Left lung (tissue), 10 donors: ENCODE measurements around the gene WFS1. TPM values are rescaled to one million over a fixed set of nuclear protein-coding genes. Genes with fewer than 3 reads are reported as not detected.
A peak's percentile ranks its signal among the peaks of the same experiment; 100 is the strongest.

ENCODE experiments used
- ATAC-seq: fragments of 200-7000 bp; cut with Tn5 transposase; one replicate; pipeline ENCODE4 v1.9.1; 2020; ENCODE audit warnings: moderate library complexity
- DNase-seq, 4 donors: peaks; one replicate each; pipeline ENCODE4 v3.0.0-alpha.2; 2013 to 2020
- H3K27ac ChIP-seq, 2 donors: fragments of 200-600 bp; sonication (generic) in 1 of 2; one replicate each; pipeline versions ENCODE4 v1.5.0 to v1.8.0; 2020 to 2021
- H3K27me3 ChIP-seq, 2 donors: fragments of 200-600 bp; sonication (generic) in 1 of 2; one replicate each; pipeline versions ENCODE4 v1.5.0 to v1.8.0; 2020 to 2021
- H3K36me3 ChIP-seq, 2 donors: fragments of 200-600 bp; sonication (generic) in 1 of 2; one replicate each; pipeline versions ENCODE4 v1.5.0 to v1.8.0; 2020 to 2021
- H3K4me1 ChIP-seq, 2 donors: fragments of 200-600 bp; one replicate each; pipeline ENCODE4 v1.8.0; 2021
- H3K4me3 ChIP-seq, 2 donors: fragments of 200-600 bp; sonication (generic) in 1 of 2; one replicate each; pipeline versions ENCODE4 v1.5.0 to v1.8.0; 2020 to 2021; ENCODE audit warnings: mild to moderate bottlenecking in 1 of 2
- H3K9me3 ChIP-seq, 2 donors: fragments of 200-600 bp; sonication (generic) in 1 of 2; one replicate each; pipeline versions ENCODE4 v1.5.0 to v1.8.0; 2020 to 2021
- CTCF ChIP-seq, 2 donors: fragments of 200-600 bp; sonication (generic) in 1 of 2; IDR thresholded peaks; one replicate each; pipeline versions ENCODE4 v1.5.0 to v1.8.0; 2021; ENCODE audit warnings: antibody characterized with exemption in 2 of 2
- intact Hi-C, 2 donors: fragments of 100-400 bp; cut with DNase I; formaldehyde crosslinking; loops; one replicate each; pipeline versions ENCODE4 v1.11.2 to v1.14.2; 2022
- polyA plus RNA-seq, 6 donors: library from polyadenylated mRNA; unstranded; fragments of 120-200 nt; gene quantifications; one replicate each; pipeline ENCODE4 v1.2.1, GENCODE V29; 2013; ENCODE audit not compliant: insufficient read length in 6 of 6
- total RNA-seq, 2 donors: library from RNA; stranded (reverse); fragmentation: NEBNext Ultra II Directional; extraction: Animal tissue kit (Norgen Biotek cat#: 25700); gene quantifications; one replicate each; pipeline ENCODE4 v1.2.1, GENCODE V29; 2021
- donor health status: DM: no; HTN: yes; CAD: no.
- donor health status: DM: no; HTN: no; CAD: no.

WFS1 gene
- total and polyA plus RNA-seq, 8 donors = 33.8 to 103 (median 39.9) TPM

DNA sequence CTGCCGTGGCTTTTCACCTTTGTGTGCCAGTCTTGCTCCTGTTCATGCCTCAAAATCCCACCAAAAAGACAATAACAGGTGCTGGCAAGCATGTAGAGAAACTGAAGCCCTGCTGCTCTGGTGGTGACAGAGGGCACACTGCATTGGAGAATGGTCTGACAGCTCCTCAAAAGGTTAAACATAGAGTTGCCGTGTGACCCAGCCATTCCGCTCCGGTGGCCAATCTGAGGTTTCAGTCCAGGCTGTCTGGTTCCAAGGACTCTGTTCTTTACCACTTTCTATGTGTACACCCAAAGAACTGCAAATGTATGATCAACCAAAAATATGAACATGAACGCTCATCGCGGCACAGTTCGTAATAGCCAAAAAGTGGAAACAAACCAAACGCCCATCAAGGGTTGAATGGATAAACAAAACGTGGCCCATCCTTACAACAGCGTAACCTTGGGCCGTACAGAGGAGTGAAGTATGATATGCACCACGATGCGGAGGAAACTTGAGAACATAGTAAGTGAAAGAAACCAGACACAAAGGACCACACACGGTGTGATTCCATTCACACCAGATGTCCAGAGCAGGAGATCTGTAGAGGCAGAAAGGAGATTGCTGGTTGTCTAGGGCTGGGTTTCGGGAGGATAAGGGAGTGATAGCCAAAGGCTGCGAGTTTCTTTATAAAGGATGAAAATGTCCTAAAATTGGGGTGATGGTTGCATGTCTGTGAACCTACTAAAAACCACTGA lies 33.6 kb upstream of the WFS1 start:
- Histone ChIP-seq H3K4me3 (no peak overlapping the region), H3K27me3 (peaks cover 0 to 19% of the 10 kb centered on the region in 2 donors), H3K4me1 (no peaks in the 10 kb centered on the region), H3K9me3 (no peaks in the 10 kb centered on the region), H3K27ac (no peak overlapping the region), H3K36me3 (no peaks in the 10 kb centered on the region)
- ATAC-seq (no peak), DNase-seq (no peak)
- no peak for TF ChIP-seq CTCF (IDR thresholded peaks at IDR 0.05)
- intact Hi-C loops = no loop called here

DNA sequence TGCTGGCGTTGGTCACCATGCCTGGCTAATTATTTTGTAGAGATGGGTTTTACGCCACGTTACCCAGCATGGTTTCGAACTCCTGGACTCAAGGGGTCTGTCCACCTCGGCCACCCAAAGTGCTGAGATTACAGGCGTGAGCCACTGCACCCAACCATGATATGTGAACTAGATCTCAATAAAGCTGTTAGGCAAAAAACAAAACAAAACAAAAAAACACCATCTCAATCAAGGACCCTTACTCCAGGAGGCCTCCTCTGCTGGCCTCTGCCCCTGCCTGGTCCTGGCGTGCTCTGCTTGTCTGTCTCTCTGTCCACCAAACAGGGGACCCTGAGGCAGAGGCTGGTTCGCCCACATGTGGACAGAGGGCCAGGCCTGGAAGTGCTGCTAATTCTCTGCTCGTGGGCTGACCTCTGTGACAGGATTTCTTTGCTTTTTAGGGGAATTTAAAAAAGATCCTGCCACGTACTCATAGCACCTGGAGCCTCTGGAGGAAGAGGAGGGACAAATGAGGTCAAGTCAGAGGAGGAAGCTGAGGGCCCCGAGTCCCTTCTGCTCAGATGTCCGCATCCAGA lies 32.7 kb upstream of the WFS1 start:
- H3K4me1 ChIP-seq = no peaks in the 10 kb centered on the region
- H3K9me3 ChIP-seq = no peaks in the 10 kb centered on the region
- H3K4me3 ChIP-seq = no peak overlapping the region
- H3K36me3 ChIP-seq = no peaks in the 10 kb centered on the region
- H3K27ac ChIP-seq = no peak overlapping the region
- intact Hi-C loops = no loop called here
- H3K27me3 ChIP-seq = peaks cover 0 to 19% of the 10 kb centered on the region in 2 donors
- DNase-seq (no peak), ATAC-seq (no peak)
- no peak for TF ChIP-seq CTCF (IDR thresholded peaks at IDR 0.05)

DNA sequence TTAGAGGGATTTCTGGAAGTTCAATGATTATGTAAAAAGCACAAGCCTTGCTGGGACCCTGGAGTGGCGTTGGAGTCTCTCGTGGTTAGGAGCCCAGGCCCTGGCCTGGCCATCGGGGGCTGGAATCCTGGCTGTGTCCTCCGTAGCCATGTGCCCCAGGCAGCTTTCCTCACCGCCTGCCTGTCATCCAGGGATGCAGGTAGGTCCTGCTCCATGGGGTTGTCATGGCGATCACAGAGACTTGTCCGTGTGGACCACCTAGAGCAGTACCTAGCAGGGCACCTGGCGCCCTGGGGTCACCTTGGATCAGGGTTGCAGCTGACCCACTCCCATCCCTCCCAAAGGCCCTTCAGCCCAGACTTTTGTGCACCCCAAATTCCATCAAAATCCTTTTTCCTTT lies 30.2 kb upstream of the WFS1 start:
- H3K4me3 ChIP-seq = no peak overlapping the region
- no peaks in the 10 kb centered on the region for H3K36me3 ChIP-seq
- H3K9me3 ChIP-seq = peaks cover 0 to 3% of the 10 kb centered on the region in 2 donors
- intact Hi-C loops = no loop called here
- ATAC-seq = no peak
- no peak for TF ChIP-seq CTCF (IDR thresholded peaks at IDR 0.05)
- DNase-seq = no peak
- H3K4me1 ChIP-seq = no peaks in the 10 kb centered on the region
- no peak overlapping the region for H3K27ac ChIP-seq
- peaks cover 4 to 44% of the 10 kb centered on the region in 2 donors for H3K27me3 ChIP-seq

DNA sequence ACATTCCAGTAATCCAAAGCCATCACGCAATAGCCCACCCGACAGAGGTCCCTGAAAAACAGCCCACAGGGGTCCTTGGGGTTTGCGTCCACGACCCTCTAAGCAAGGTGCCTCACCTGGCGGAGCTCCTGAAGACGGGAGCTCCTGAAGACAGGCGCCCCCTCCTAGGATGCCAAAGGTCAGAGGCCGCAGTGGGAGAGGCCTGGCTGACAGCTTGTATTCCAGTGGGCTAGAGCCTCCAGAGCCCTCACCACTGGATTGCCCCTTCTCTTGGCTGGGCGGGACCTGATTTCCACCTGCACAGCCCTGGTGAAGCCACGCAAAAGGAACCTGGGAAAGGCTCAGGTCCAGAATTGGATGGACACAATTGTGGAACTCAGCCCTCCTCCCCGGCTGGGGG lies 29.7 kb upstream of the WFS1 start:
- H3K36me3 ChIP-seq = no peaks in the 10 kb centered on the region
- intact Hi-C loops = no loop called here
- H3K9me3 ChIP-seq = peaks cover 0 to 6% of the 10 kb centered on the region in 2 donors
- H3K4me1 ChIP-seq = no peaks in the 10 kb centered on the region
- H3K4me3 ChIP-seq = no peak overlapping the region
- DNase-seq (no peak), ATAC-seq (no peak)
- no peak for TF ChIP-seq CTCF (IDR thresholded peaks at IDR 0.05)
- H3K27ac ChIP-seq = no peak overlapping the region
- H3K27me3 ChIP-seq = peaks cover 4 to 49% of the 10 kb centered on the region in 2 donors

- Histone ChIP-seq H3K4me3 (no peak overlapping the region), H3K9me3 (peaks cover 0 to 12% of the 10 kb centered on the region in 2 donors), H3K27ac (no peak overlapping the region), H3K27me3 (peaks cover 10 to 62% of the 10 kb centered on the region in 2 donors), H3K36me3 (no peaks in the 10 kb centered on the region), H3K4me1 (no peaks in the 10 kb centered on the region)
- DNase-seq (peak in 1 of 4 donors; percentile 7), ATAC-seq (no peak)
- TF ChIP-seq CTCF (IDR thresholded peaks at IDR 0.05) = no peak
- intact Hi-C loops = no loop called here
Measured at GRCh38 chr4:6241062-6241845, 28.4 kb upstream of the WFS1 start.
